ENCODE data around the gene ERC2. TPM values are rescaled to one million over a fixed set of nuclear protein-coding genes. Genes with fewer than 3 reads are reported as not detected.

The ERC2 gene
- total RNA-seq, result 0.24 TPM in 1 of 2 replicates, not detected in the other

DNA sequence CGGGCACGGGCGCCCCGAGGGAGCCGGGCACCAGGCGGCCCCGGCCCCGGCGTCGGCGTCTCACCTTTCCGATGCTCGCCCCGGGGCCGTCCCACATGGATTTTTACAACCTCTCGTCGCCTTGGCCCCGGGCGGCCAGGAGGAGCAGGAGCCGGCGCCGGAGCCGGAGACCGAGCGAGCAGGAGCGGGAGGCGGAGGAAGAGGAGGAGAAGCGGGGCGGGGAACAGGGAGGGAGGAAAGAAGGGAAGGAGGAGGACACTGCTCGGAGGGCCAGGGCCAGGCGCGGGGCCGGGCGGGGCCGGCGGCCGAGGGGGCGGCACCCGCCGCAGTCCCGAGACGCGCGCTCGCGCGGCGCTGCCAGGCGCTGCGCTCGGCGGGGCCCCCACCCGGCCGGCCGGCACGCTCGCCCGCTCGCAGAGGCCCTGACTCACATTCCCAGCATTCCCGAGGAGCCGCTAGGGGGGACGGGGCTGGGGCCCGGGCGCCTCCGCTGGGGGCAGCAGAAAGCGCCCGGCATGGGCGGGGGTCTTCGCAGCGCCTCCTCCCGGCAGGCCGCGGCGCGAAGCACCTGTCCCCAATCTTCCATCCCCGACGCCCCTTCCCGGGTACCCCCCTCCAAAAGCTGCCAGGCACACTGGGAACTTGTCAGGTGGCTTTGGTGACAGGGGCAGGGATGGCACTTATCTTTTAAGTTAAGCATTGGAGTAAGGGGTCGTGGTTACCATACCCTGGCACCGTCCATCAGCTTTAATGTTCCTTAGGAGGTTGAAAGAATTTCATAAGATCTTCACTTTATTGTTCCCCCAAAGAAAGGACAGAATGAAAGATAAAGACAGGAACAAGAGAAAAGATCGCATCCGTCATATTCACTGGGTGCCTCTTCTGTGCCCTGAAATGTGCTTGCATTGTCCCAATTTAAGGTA lies at the start of gene ERC2:
Gene ERC2, minus strand, starts transcription at position 284 of the 923 bp plus-strand sequence.

DNA sequence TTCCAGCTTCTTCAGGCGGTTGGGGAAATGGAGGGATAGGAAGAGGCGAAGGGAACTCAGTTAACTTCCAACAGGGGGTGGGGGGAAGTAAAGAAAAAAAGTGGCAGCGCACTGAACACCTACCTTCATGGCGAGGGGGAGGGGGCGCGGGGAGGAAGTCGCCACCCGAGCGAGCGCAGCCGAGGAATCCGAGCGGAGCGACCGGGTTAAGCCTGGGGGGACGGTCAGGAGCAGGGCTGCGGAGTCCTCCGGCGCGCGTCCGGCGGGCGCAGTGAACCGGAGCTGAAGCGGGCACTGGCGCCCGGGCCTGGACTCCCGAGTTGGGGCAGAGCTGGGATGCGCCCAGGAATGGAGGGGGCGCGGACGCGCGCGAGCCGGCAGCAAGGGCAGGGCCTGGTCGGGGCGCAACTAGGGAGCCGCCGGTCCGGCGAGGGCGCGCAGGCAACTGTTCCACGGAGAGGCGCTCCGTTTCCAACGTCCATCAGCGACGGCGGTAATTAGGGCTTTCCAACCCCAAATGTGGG lies 981.3 kb downstream of the ERC2 start, which contains the start of gene WNT5A:
Gene WNT5A, minus strand, starts transcription at position 450 of the 524 bp plus-strand sequence. Its CDS starts 321 bp downstream, at position 129.

Other genes starting within 250 kb of the ERC2 start
- gene CCDC66, start 88.7 kb upstream of the ERC2 start, total RNA-seq, result 13.0 and 14.5 TPM in 2 replicates
- gene TASOR, start 214.8 kb upstream of the ERC2 start, total RNA-seq, result 38.8 and 78.2 TPM in 2 replicates

Data from tracheal epithelial cell (primary cell).